Measurements from ENCODE around the gene CORO7. TPM values are rescaled to one million over a fixed set of nuclear protein-coding genes. Genes with fewer than 3 reads are reported as not detected.

CORO7 gene
- total RNA-seq = 10 to 100 TPM in 1 of 4 donors, 1 to 10 TPM in 3; 5.7 to 15.3 (median 7.2) TPM

GRCh38 chr16:4416200-4417032, at the start of gene CORO7:
Gene CORO7, minus strand, starts transcription at chr16:4416596. Its CDS starts 78 bp downstream, at chr16:4416518.
- in situ Hi-C loops (cut with MboI; ENCODE audit: low sequenced_read_pairs in 4 of 4) (loop anchor here in 3 of 4 donors (10.0 kb wide), 2 partner anchors 62 to 132 kb away; partner anchors contain the start of gene PAM16 (in 2 of the 3)), intact Hi-C loops (cut with DNase I; ENCODE audit: low total_unique reads) (loop anchor here (5.0 kb wide), 1 partner anchor 64 kb away; the partner anchor contains the start of gene PAM16)
- Histone ChIP-seq H3K9me3 (no peaks in the 10 kb centered on the region), H3K4me3 (peak within 1 kb of the TSS; percentile 65 to 92 (median 78)), H3K27ac (peak within 1 kb of the TSS; percentile 61 to 71 (median 65)), H3K27me3 (no peaks in the 10 kb centered on the region), H3K36me3 (no peaks in the 10 kb centered on the region), H3K4me1 (peaks cover 3 to 9% of the 10 kb centered on the region in 2 donors)
- ATAC-seq (peak; percentile 90 to 93), DNase-seq (peak; percentile 93 to 96)
- TF ChIP-seq POLR2A (IDR thresholded peaks at IDR 0.05) = peak; percentile 73 to 79
- TF ChIP-seq CTCF (IDR thresholded peaks at IDR 0.05 in 4 of 5, conservative IDR thresholded peaks at IDR 0.05 in 1 of 5) = peak in 2 of 5 experiments; percentile 18 to 30

- Histone ChIP-seq H3K27me3 (no peaks in the 10 kb centered on the region), H3K27ac (no peak overlapping the region), H3K4me3 (no peak overlapping the region), H3K4me1 (no peaks in the 10 kb centered on the region), H3K36me3 (peaks cover 0 to 1% of the 10 kb centered on the region in 2 donors), H3K9me3 (no peaks in the 10 kb centered on the region)
- in situ Hi-C loops (cut with MboI; ENCODE audit: low sequenced_read_pairs in 4 of 4) = no loop called here
- intact Hi-C loops (cut with DNase I; ENCODE audit: low total_unique reads) = no loop called here
- DNase-seq (no peak), ATAC-seq (no peak)
- TF ChIP-seq POLR2A (IDR thresholded peaks at IDR 0.05) (no peak), CTCF (IDR thresholded peaks at IDR 0.05 in 4 of 5, conservative IDR thresholded peaks at IDR 0.05 in 1 of 5) (no peak)
These were observed 47.2 kb upstream of the CORO7 start for GRCh38 chr16:4463522-4464163.

GRCh38 chr16:4461250-4462085, 45.1 kb upstream of the CORO7 start:
- Histone ChIP-seq H3K9me3 (no peaks in the 10 kb centered on the region), H3K36me3 (peaks cover 0 to 21% of the 10 kb centered on the region in 2 donors)
- in situ Hi-C loops (cut with MboI; ENCODE audit: low sequenced_read_pairs in 4 of 4) = no loop called here

GRCh38 chr16:4460936-4461249, 44.5 kb upstream of the CORO7 start:
- DNase-seq (no peak), ATAC-seq (no peak)
- no peak overlapping the region for H3K4me3 ChIP-seq
- in situ Hi-C loops (cut with MboI; ENCODE audit: low sequenced_read_pairs in 4 of 4) (no loop called here), intact Hi-C loops (cut with DNase I; ENCODE audit: low total_unique reads) (no loop called here)
- no peak for TF ChIP-seq POLR2A (IDR thresholded peaks at IDR 0.05)
- no peak for TF ChIP-seq CTCF (IDR thresholded peaks at IDR 0.05 in 4 of 5, conservative IDR thresholded peaks at IDR 0.05 in 1 of 5)
- H3K9me3 ChIP-seq = no peaks in the 10 kb centered on the region
- H3K27ac ChIP-seq = no peak overlapping the region
- H3K27me3 ChIP-seq = no peaks in the 10 kb centered on the region
- no peaks in the 10 kb centered on the region for H3K4me1 ChIP-seq
- H3K36me3 ChIP-seq = peaks cover 0 to 27% of the 10 kb centered on the region in 2 donors

More at GRCh38 chr16:4461250-4462085, 45.1 kb upstream of the CORO7 start:
- no peak for DNase-seq
- no peak for TF ChIP-seq POLR2A (IDR thresholded peaks at IDR 0.05)
- H3K4me3 ChIP-seq = no peak overlapping the region
- no peaks in the 10 kb centered on the region for H3K27me3 ChIP-seq
- H3K4me1 ChIP-seq = no peaks in the 10 kb centered on the region
- H3K27ac ChIP-seq = no peak overlapping the region
- no peak for ATAC-seq
- intact Hi-C loops (cut with DNase I; ENCODE audit: low total_unique reads) = no loop called here
